ENCODE measurements around the gene CFDP1. TPM values are rescaled to one million over a fixed set of nuclear protein-coding genes. Genes with fewer than 3 reads are reported as not detected.

Gene CFDP1
- polyA plus RNA-seq, 3 donors, result 12.9 to 23.2 (median 19.0) TPM

DNA sequence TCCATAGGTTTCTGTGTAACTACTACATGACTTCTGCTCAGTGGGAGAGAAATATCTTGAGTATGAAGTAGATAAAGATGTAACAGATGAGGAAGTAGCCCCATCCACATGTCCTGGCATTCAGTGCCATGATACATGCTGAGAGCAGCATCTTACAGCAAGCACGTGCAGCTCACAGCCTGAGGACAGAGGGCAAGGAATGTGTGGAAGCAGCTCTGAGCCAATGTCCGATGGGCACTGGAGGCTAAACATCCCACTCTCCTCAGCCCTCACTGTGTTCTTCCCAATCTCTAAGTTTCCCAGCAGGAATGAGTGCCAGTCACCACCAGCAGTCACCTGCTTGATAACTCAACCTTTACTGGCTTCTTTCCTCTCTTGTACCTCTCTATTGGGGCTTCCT is 40.4 kb downstream of the CFDP1 start:
- Mint-ChIP-seq H3K9me3 (peaks cover 0 to 6% (median 0%) of the 10 kb centered on the region in 7 donors), H3K36me3 (peaks cover 69 to 72% of the 10 kb centered on the region in 2 donors), H3K27ac (no peak overlapping the region), H3K4me3 (peak overlapping the region in 1 of 2 donors; percentile 28), H3K4me1 (no peaks in the 10 kb centered on the region), H3K27me3 (ENCODE audit: low read depth in 3 of 3) (peaks cover 17 to 38% (median 26%) of the 10 kb centered on the region in 3 donors)
- no peaks in the 10 kb centered on the region for H3K79me2 ChIP-seq (ENCODE audit: insufficient read depth, low read length)
- no peak overlapping the region for H3K9ac ChIP-seq (ENCODE audit: insufficient read depth, low read length, poor library complexity, severe bottlenecking)
- DNase-seq, result no peak
- intact Hi-C loops (cut with micrococcal nuclease), result no loop called here
- no peak overlapping the region for H3K27ac ChIP-seq (ENCODE audit: low read depth in 1 of 2, low read length in 2 of 2)
- TF ChIP-seq, protein P1, sequence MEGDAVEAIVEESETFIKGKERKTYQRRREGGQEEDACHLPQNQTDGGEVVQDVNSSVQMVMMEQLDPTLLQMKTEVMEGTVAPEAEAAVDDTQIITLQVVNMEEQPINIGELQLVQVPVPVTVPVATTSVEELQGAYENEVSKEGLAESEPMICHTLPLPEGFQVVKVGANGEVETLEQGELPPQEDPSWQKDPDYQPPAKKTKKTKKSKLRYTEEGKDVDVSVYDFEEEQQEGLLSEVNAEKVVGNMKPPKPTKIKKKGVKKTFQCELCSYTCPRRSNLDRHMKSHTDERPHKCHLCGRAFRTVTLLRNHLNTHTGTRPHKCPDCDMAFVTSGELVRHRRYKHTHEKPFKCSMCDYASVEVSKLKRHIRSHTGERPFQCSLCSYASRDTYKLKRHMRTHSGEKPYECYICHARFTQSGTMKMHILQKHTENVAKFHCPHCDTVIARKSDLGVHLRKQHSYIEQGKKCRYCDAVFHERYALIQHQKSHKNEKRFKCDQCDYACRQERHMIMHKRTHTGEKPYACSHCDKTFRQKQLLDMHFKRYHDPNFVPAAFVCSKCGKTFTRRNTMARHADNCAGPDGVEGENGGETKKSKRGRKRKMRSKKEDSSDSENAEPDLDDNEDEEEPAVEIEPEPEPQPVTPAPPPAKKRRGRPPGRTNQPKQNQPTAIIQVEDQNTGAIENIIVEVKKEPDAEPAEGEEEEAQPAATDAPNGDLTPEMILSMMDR (IDR thresholded peaks at IDR 0.05), result no peak
- no peak overlapping the region for H3K4me3 ChIP-seq (replicated peaks in 1 of 3; ENCODE audit: low read depth in 2 of 3, low read length in 3 of 3)
- no peaks in the 10 kb centered on the region for H3K9me3 ChIP-seq (replicated peaks in 1 of 2; ENCODE audit: control insufficient read depth in 1 of 2, insufficient read depth in 1 of 2, low read length in 2 of 2)
- no peaks in the 10 kb centered on the region for H3K4me1 ChIP-seq (ENCODE audit: control insufficient read depth in 1 of 2, insufficient read depth in 2 of 2, low read length in 2 of 2)
- H3K36me3 ChIP-seq (replicated peaks in 1 of 2; ENCODE audit: control insufficient read depth in 1 of 2, insufficient read depth in 2 of 2, low read length in 2 of 2), result peaks cover 27 to 67% of the 10 kb centered on the region in 2 donors
- WGBS (ENCODE audit: insufficient coverage), result 100% methylated on average over 1 of the region's 2 CpGs
- no peak overlapping the region for H2AFZ ChIP-seq (ENCODE audit: insufficient read depth, low read depth, low read length, poor library complexity, severe bottlenecking)
- no peak overlapping the region for H3K4me2 ChIP-seq (replicated peaks; ENCODE audit: extremely low read depth, low read length, poor library complexity, severe bottlenecking)
- H3K27me3 ChIP-seq (ENCODE audit: control insufficient read depth in 2 of 2, insufficient read depth in 2 of 2, low read length in 2 of 2), result peaks cover 21 to 30% of the 10 kb centered on the region in 2 donors
- peaks cover 8% of the 10 kb centered on the region for H4K20me1 ChIP-seq (ENCODE audit: insufficient read depth, low read length)

DNA sequence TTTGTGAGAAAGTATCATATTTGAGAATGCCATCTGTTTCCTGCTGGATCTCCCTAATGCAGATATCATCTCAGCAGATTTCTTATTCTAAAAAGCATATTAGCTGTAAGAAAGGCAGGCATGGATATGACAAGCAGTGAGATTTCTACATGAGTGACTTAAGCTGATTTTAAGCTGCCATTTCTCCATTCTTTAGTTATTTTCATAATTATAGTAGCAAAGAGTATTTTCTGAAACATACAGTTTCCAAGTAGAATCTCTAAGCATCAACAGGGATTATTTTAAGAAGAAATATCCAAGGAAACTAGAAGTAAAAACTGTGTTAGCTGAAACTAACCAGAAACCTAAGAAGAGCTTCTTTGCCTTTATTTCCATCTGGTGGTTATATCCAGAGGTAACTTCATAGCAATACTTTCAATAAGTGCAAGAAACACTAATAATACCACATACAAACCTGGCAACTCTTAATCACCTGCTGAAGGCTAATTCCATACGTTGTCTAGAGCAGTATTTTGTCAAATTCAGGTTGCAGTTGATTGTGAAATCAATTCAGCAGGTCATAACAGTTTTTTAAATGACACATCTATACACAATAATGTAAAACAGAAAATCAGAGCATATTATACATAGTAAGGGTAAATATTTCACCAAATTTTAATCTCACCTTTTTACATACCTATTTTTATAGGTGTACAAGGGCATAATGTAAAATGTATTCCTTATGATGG is 42.2 kb downstream of the CFDP1 start:
- H3K9me3 Mint-ChIP-seq, result peaks cover 0 to 8% (median 2%) of the 10 kb centered on the region in 7 donors
- TF ChIP-seq, protein P1 (IDR thresholded peaks at IDR 0.05), result no peak
- no peak overlapping the region for H3K27ac ChIP-seq (ENCODE audit: low read depth in 1 of 2, low read length in 2 of 2)

More for the DNA sequence above, 42.2 kb downstream of the CFDP1 start:
- H3K4me3 ChIP-seq (replicated peaks in 1 of 3; ENCODE audit: low read depth in 2 of 3, low read length in 3 of 3), result no peak overlapping the region
- H2AFZ ChIP-seq (ENCODE audit: insufficient read depth, low read depth, low read length, poor library complexity, severe bottlenecking), result no peak overlapping the region
- no CpG with 5 or more reads among the region's 1 CpG for WGBS (ENCODE audit: insufficient coverage)
- H3K9ac ChIP-seq (ENCODE audit: insufficient read depth, low read length, poor library complexity, severe bottlenecking), result no peak overlapping the region
- H3K4me2 ChIP-seq (replicated peaks; ENCODE audit: extremely low read depth, low read length, poor library complexity, severe bottlenecking), result no peak overlapping the region
- H3K27me3 ChIP-seq (ENCODE audit: control insufficient read depth in 2 of 2, insufficient read depth in 2 of 2, low read length in 2 of 2), result peaks cover 25 to 43% of the 10 kb centered on the region in 2 donors
- intact Hi-C loops (cut with micrococcal nuclease), result no loop called here
- DNase-seq, result no peak
- peaks cover 30 to 76% of the 10 kb centered on the region in 2 donors for H3K36me3 ChIP-seq (replicated peaks in 1 of 2; ENCODE audit: control insufficient read depth in 1 of 2, insufficient read depth in 2 of 2, low read length in 2 of 2)
- H3K79me2 ChIP-seq (ENCODE audit: insufficient read depth, low read length), result no peaks in the 10 kb centered on the region
- H3K4me1 ChIP-seq (ENCODE audit: control insufficient read depth in 1 of 2, insufficient read depth in 2 of 2, low read length in 2 of 2), result no peaks in the 10 kb centered on the region
- Mint-ChIP-seq H3K27me3 (ENCODE audit: low read depth in 3 of 3) (peaks cover 21 to 55% (median 36%) of the 10 kb centered on the region in 3 donors), H3K27ac (no peak overlapping the region), H3K36me3 (peaks cover 79 to 86% of the 10 kb centered on the region in 2 donors), H3K4me1 (no peaks in the 10 kb centered on the region), H3K4me3 (peak overlapping the region in 1 of 2 donors; percentile 52)
- no peaks in the 10 kb centered on the region for H3K9me3 ChIP-seq (replicated peaks in 1 of 2; ENCODE audit: control insufficient read depth in 1 of 2, insufficient read depth in 1 of 2, low read length in 2 of 2)
- H4K20me1 ChIP-seq (ENCODE audit: insufficient read depth, low read length), result peaks cover 8% of the 10 kb centered on the region

All from CD14-positive monocyte (primary cell).